HFF-Myc (cell line): ENCODE measurements around the gene TBCD.
A peak's percentile ranks its signal among the peaks of the same experiment; 100 is the strongest.

Experiments
- DNase-seq: peaks from one replicate; pipeline ENCODE4 v3.0.0-alpha.2; 2011; ENCODE audit warnings: low read depth; ENCODE audit errors: extremely low read depth
- H3K4me3 ChIP-seq: replicated peaks from 2 replicates; pipeline ENCODE4 v1.5.1; 2011; ENCODE audit warnings: low read depth, mild to moderate bottlenecking, control low read depth, low read length
- TF ChIP-seq, protein P1 (sequence below): IDR thresholded peaks from 2 replicates; pipeline ENCODE4 v1.5.1; 2012; ENCODE audit warnings: mild to moderate bottlenecking, low read depth, low read length, control low read depth; ENCODE audit errors: missing control alignments

The TBCD gene

DNA sequence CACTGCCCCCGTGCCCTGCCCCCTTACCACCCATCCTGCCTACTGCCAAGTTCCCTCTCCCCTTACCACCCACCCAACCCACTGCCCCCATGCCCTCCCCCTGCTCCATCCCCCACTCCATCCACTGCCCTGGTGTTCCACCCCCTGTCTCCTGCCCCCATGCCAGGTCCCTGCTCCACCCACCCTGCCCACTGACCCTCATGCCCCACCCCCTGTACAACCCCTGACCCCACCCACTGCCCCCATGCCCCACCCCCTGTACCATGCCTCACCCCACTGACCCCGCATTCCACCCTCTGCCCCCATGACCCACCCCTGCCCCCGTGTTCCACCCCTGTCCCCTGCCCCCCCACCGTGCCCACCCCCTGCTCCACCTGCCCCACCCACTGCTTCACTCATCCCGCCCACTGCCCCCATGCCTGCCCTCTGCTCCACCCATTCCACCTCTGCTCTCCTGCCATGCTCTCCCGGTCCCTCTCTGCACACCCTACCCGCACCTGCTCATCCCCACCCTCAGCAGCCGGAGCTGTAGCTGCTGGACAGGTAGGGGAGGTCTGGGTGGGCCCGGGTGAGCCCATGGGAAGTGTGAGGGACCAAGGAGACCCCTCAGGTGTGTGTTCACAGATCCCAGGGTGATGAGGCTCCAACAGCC is 42.7 kb upstream of the TBCD start:
- H3K4me3 ChIP-seq: no peak overlapping the region
- DNase-seq: no peak
- TF ChIP-seq, protein P1, sequence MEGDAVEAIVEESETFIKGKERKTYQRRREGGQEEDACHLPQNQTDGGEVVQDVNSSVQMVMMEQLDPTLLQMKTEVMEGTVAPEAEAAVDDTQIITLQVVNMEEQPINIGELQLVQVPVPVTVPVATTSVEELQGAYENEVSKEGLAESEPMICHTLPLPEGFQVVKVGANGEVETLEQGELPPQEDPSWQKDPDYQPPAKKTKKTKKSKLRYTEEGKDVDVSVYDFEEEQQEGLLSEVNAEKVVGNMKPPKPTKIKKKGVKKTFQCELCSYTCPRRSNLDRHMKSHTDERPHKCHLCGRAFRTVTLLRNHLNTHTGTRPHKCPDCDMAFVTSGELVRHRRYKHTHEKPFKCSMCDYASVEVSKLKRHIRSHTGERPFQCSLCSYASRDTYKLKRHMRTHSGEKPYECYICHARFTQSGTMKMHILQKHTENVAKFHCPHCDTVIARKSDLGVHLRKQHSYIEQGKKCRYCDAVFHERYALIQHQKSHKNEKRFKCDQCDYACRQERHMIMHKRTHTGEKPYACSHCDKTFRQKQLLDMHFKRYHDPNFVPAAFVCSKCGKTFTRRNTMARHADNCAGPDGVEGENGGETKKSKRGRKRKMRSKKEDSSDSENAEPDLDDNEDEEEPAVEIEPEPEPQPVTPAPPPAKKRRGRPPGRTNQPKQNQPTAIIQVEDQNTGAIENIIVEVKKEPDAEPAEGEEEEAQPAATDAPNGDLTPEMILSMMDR: no peak

DNA sequence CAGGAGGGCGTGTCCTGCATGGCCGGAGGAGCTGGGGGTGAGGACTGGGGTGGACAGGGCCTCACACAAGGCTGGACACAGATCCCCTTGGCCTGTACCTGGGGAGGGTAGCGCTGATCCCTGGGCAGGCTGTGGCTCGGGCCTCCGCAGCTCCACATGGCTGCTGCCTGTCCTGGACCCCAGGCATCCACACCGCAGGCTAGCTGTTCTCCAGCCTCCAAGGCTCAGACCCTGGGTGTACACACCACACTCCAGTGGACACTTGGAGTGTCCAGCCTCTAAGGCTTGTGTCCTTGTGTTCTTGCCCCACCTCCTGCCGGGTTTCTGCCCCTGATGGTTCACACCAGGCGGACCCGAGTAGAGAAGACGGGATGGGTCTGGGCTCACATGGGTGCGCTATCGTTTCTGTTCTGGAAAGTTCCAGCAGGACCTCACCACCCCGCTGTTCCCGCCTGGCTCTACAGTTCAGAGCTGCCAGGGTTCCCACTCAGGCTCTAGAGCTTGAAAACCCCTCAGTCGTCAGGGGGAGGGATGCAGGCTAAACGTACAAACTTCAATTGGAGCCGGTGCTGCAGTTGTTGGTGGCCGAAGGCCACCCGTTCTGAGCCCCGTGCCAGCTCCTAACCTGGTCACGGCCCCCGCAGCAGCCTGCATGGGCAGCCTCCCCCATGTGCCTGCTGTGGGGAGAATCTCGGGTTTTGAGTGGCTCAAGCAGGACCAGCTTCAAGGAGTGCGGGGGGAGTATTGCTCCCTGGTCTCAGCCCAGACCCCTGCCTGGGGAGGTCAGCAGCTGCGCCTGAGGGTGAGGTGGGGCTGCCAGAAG is 42.0 kb upstream of the TBCD start:
- DNase-seq: no peak
- TF ChIP-seq, protein P1: no peak
- H3K4me3 ChIP-seq: no peak overlapping the region

DNA sequence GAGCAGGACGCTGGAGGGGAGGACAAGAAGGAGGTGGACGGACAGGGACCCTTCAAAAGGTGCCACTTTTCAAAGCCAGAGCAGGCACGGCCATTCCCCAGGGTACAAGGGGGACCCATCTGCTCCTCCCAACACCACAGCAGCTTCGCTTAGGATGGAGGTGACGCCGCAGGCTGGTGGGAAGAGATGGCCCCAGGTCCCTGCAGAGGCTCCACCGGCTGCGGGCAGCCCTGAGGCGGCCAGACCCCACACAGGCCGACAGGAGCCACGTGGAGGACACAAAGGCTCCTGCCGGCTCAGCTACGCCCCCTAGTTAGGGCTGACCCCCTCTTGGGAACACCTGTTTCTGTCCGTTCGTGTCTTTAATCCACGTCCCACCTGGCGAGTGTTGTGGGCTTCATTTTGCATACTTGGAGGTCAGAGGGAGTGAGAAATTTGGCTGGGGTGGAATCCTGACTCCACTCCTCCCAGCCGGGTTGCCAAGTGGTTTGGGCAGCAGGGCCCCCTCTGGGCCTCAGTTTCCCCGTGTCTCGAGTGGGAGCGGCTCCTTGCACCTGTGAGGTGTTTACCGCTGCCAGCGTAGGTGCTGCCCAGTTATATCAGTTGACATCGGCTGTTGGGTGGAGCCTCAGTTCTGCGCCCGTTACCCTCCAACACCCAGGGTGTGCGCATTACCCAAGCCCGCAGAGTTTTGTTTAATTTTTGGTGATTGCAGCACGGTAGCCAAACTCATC is 41.2 kb upstream of the TBCD start:
- no peak for DNase-seq
- TF ChIP-seq, protein P1: no peak
- no peak overlapping the region for H3K4me3 ChIP-seq

DNA sequence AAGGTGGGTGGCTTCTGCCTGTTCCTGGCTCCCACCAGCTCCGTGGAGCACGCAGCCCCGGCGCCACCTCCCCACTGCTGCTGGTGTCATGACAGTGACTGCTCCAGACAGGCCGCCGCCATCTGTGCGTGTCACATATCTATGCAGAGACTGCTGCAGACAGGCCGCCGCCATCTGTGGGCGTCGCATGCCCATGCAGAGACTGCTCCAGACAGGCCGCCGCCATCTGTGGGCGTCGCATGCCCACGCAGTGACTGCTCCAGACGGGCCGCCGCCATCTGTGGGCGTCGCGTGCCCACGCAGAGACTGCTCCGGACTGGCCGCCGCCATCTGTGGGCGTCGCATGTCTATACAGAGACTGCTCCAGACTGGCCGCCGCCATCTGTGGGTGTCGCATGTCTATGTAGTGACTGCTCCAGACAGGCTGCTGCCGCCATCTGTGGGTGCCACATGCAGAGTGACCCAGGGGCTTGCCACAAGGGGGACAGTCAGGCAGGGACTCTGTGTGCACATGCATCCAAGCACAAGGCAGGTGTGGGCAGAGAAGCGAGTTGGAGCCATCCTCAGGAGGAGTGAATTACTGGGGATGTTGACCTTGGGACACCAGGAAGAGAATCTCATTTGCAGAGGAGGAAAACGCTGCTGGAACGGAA is 38.7 kb upstream of the TBCD start:
- H3K4me3 ChIP-seq: no peak overlapping the region
- DNase-seq: no peak
- TF ChIP-seq, protein P1: no peak

DNA sequence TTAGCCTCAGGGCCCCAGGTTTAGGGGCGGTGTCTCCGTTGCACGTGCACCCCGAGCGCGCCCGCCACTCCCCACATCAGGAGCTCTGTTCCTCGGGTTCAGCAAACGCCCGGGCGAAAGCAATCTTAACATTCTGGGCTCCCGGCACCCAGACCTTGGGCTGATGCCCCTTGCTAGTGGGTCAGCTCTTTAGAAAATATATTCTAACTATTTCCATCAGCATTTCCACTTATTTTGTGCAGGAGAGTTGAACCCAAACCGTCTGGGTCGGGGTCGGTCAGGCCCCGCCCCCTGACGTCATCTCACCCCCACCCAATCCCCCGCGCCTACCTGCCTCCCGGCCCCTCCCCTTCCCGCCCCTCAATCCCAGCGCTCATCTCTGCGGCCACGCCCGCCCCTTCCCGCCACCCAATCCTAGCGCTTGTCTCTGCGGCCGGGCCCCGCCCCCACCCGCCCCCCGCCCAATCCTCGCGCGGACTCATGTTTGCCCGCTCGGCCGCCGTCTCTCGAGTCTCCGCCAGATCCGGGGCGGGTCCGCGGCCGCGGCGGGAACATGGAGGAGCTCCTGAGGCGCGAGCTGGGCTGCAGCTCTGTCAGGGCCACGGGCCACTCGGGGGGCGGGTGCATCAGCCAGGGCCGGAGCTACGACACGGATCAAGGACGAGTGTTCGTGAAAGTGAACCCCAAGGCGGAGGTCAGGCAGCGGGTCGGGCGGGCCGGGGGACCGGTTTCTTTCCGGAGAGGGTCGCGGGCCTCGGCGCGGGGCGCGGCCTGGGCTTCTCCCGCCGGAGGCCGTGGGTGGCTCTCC is 35.5 kb upstream of the TBCD start, which contains the start of gene FN3KRP:
Gene FN3KRP (plus strand): TSS at position 504 of the 808 bp plus-strand sequence. CDS start 50 bp downstream, at position 554.
- TF ChIP-seq, protein P1: no peak
- H3K4me3 ChIP-seq: peak within 1 kb of the TSS; percentile 81
- peak; percentile 63 for DNase-seq
